IPS-NIHi7 (cell line): ENCODE measurements around the gene RXFP4.
"Not testable (repeated sequence)": the region's sequence is repeated elsewhere in the genome, so short reads cannot be mapped to it uniquely, and the experiment has no call there.

Experiments used
- DNase-seq: peaks from one replicate; pipeline ENCODE4 v3.0.0; 2012; ENCODE audit warnings: mixed read lengths; ENCODE audit errors: extremely low spot score

Gene RXFP4

DNA sequence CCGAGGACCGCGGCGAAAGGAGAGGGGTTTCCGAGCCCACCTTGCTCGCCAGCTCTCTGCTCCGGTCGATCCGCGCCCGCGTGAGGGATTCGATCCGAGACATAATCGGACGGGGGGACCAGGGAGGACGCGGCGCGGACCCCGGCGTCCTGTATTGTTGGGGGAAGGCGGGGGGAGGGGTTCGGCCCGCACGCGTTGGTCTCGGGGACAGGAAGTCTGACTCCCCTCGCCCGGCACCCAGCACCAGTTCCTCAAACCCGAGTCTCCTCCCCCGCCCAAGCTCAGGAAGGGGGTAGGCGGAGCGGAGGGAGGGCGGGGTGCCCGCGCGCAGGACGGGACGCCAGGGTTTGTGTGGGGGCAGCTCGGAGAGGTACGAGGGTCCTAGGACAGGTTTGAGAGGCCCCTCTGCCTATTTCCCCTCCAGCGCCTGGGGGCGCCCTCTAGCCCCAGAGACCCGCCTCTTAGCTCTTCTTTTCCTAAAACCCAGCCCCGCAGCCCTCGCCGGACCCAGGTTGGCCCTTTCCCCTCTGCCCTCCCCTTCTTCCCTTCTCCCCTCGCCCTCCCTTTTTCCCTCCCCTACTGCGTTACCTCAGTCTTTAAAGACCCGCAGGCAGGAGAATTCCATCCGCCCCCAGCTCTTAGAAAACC is 37.0 kb downstream of the RXFP4 start, which contains the start of gene ARHGEF2:
Gene ARHGEF2, minus strand, starts transcription at position 223 of the 648 bp plus-strand sequence. Its CDS starts 120 bp downstream, at position 103.
- peak; percentile 86 for DNase-seq

GRCh38 chr1:155978973-155979429 is 37.6 kb downstream of the RXFP4 start:
- no peak for DNase-seq

- DNase-seq = no peak
Observed at GRCh38 chr1:155979597-155980343, 38.3 kb downstream of the RXFP4 start.

GRCh38 chr1:155981266-155982088 is 40.0 kb downstream of the RXFP4 start:
- DNase-seq = no peak

GRCh38 chr1:155982106-155982505 is 40.7 kb downstream of the RXFP4 start:
- no peak for DNase-seq

- no peak for DNase-seq
Observed at GRCh38 chr1:155983191-155984024, 42.0 kb downstream of the RXFP4 start.

DNA sequence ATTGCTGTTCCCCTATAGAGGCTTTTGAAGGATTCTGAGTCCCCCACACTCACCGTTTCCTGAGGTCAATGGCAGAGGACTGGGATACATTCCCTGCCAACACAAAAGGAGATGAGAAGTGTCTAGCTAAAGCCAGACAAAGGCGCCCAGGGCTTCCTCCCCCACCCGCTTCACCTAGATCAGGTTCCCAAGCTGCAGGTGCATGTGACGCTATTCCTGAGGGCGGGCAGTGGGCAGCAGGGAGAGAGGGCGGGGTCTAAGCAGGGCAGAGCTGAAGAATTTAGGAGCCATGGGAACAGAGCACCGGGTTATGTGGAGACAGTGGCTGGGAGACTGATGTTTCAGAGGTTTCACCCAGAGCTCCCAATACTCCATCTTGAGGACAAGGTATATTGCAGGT is 42.9 kb downstream of the RXFP4 start:
- peak; percentile 81 for DNase-seq

GRCh38 chr1:155984903-155985645 is 43.6 kb downstream of the RXFP4 start:
- DNase-seq = not testable (repeated sequence)

- peak; percentile 79 for DNase-seq
Observed at GRCh38 chr1:155989242-155990004, 48.0 kb downstream of the RXFP4 start.

DNA sequence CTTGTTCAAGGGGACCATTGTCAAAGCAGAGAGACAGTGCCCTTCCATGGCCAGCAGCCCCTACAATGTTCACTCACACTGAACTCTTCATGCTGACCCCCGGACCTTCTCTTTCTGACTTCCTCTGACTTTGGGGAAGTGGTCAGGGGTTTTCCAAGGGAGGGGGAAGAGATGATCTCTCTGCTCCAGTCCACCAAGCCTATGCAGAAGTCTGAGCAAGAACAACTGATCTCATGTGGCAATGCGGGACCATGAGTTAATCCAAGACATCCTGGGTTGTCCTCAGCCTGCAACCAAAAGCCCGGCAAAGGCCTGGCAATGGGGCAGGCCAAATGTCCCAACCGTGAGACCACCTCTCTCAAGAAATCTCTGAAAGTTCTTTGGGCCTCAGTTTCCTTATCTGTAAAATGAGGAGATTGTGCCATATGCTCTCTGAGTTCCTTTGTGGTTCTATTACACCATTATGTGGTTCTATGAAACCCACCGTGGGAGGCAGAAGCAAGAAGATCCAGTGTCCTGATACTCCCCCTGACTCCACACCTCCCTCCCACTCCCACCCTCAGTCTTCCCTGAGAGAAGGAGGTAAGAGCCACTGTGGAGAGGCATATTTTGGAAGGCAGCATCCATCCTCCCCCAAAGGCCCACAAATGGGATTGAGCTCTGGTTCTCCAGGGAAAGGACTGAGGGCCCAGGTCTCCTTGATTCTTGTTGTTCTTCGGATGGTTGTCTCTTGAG is 48.7 kb downstream of the RXFP4 start:
- no peak for DNase-seq
